HL-60 (cell line): ENCODE measurements around the gene IL11RA.

Source experiments
- CTCF ChIP-seq: IDR thresholded peaks from one replicate; pipeline ENCODE4 v1.5.1; 2011; ENCODE audit warnings: low read length, control low read depth, inconsistent platforms; ENCODE audit not compliant: insufficient read depth
- POLR2AphosphoS5 ChIP-seq: IDR thresholded peaks from 2 replicates; pipeline ENCODE4 v1.6.1; 2012; ENCODE audit warnings: low read depth

- TF ChIP-seq CTCF (no peak), POLR2AphosphoS5 (no peak)
These were observed 41.4 kb upstream of the IL11RA start for GRCh38 chr9:34610434-34611206.
